Bronchial epithelial cell (primary cell): Measurements from ENCODE around the gene PTPRD. TPM values are rescaled to one million over a fixed set of nuclear protein-coding genes. Genes with fewer than 3 reads are reported as not detected.

Experiments used
- DNase-seq: peaks from one replicate; pipeline ENCODE4 v3.0.0-alpha.2; 2010; ENCODE audit warnings: low read depth
- FAIRE-seq: peaks from 2 replicates; lab custom pipeline; 2011; peaks lifted over from hg19 to GRCh38; lab: Jason Lieb, UNC
- H3K27me3 ChIP-seq: 2 replicates; pipeline ENCODE4 v1.5.1; 2011; ENCODE audit warnings: low read length; ENCODE audit not compliant: control insufficient read depth, insufficient read depth
- H3K36me3 ChIP-seq: 2 replicates; pipeline ENCODE4 v1.5.1; 2011; ENCODE audit warnings: low read length; ENCODE audit not compliant: control insufficient read depth, insufficient read depth
- H3K4me3 ChIP-seq: 2 replicates; pipeline ENCODE4 v1.5.1; 2011; ENCODE audit warnings: mild to moderate bottlenecking, low read depth, low read length, control low read depth
- CTCF ChIP-seq: IDR thresholded peaks from 2 replicates; pipeline ENCODE4 v1.5.1; 2011; ENCODE audit warnings: mild to moderate bottlenecking, moderate library complexity, low read length, control low read depth, inconsistent platforms; ENCODE audit not compliant: insufficient read depth, severe bottlenecking
- total RNA-seq: library from RNA; depleted of rRNA; stranded (reverse); fragments of >200 nt; gene quantifications from 2 replicates; pipeline ENCODE4 v1.2.1, GENCODE V29; 2014

The PTPRD gene
- total RNA-seq, 1 donor from 2014 or later = 2.9 TPM

- Histone ChIP-seq H3K36me3 (no peaks in the 10 kb centered on the region), H3K27me3 (no peaks in the 10 kb centered on the region), H3K4me3 (no peak overlapping the region)
- no peak for TF ChIP-seq CTCF
- no peak for FAIRE-seq
- no peak for DNase-seq
These were observed 2079.1 kb downstream of the PTPRD start for GRCh38 chr9:8533681-8534080.

- Histone ChIP-seq H3K4me3 (no peak overlapping the region), H3K27me3 (no peaks in the 10 kb centered on the region), H3K36me3 (no peaks in the 10 kb centered on the region)
- no peak for TF ChIP-seq CTCF
- FAIRE-seq = no peak
- DNase-seq = no peak
These were observed 2080.9 kb downstream of the PTPRD start for GRCh38 chr9:8531826-8532415.

GRCh38 chr9:8521112-8521511 lies 2091.7 kb downstream of the PTPRD start:
- no peaks in the 10 kb centered on the region for H3K27me3 ChIP-seq
- FAIRE-seq (no peak), DNase-seq (peak; percentile 0)
- TF ChIP-seq CTCF = no peak
- no peaks in the 10 kb centered on the region for H3K36me3 ChIP-seq
- H3K4me3 ChIP-seq = no peak overlapping the region

GRCh38 chr9:8515748-8516147 lies 2097.1 kb downstream of the PTPRD start:
- no peak for FAIRE-seq
- no peak for TF ChIP-seq CTCF

GRCh38 chr9:8514760-8515159 lies 2098.0 kb downstream of the PTPRD start:
- Histone ChIP-seq H3K36me3 (no peaks in the 10 kb centered on the region), H3K27me3 (no peaks in the 10 kb centered on the region), H3K4me3 (no peak overlapping the region)
- FAIRE-seq (no peak), DNase-seq (no peak)
- no peak for TF ChIP-seq CTCF

More at GRCh38 chr9:8515748-8516147, 2097.1 kb downstream of the PTPRD start:
- H3K36me3 ChIP-seq = no peaks in the 10 kb centered on the region
- no peaks in the 10 kb centered on the region for H3K27me3 ChIP-seq
- no peak overlapping the region for H3K4me3 ChIP-seq
- no peak for DNase-seq
